ENCODE results near the gene FAM120A. TPM values are rescaled to one million over a fixed set of nuclear protein-coding genes. Genes with fewer than 3 reads are reported as not detected.

Gene FAM120A
- total and polyA plus RNA-seq, 4 donors = 28.3 to 91.0 (median 50.3) TPM

- 84% methylated on average over 10 of the region's 10 CpGs for WGBS
- DNase-seq (ENCODE audit: low spot score) = no peak
These were observed 28.4 kb upstream of the FAM120A start for GRCh38 chr9:93422977-93423616.

GRCh38 chr9:93427655-93428379, 23.7 kb upstream of the FAM120A start:
- Histone ChIP-seq H3K9ac (ENCODE audit: low read depth in 1 of 2, low read length in 2 of 2) (no peak overlapping the region), H3K27me3 (ENCODE audit: control insufficient read depth in 4 of 4, insufficient read depth in 4 of 4, low read length in 3 of 4) (no peaks in the 10 kb centered on the region), H3K36me3 (ENCODE audit: control insufficient read depth in 4 of 4, insufficient read depth in 3 of 4, low read depth in 1 of 4, low read length in 3 of 4) (no peaks in the 10 kb centered on the region), H3K4me3 (ENCODE audit: low read depth in 1 of 3, low read length in 3 of 3) (no peak overlapping the region), H3K4me1 (ENCODE audit: control insufficient read depth in 4 of 4, insufficient read depth in 4 of 4, low read length in 3 of 4) (peaks cover 0 to 2% (median 0%) of the 10 kb centered on the region in 4 donors), H3K27ac (ENCODE audit: low read depth in 1 of 2, low read length in 2 of 2) (no peak overlapping the region), H3K9me3 (ENCODE audit: control insufficient read depth in 4 of 4, low read length in 3 of 4) (peaks cover 0 to 4% (median 0%) of the 10 kb centered on the region in 4 donors)
- no peak for DNase-seq (ENCODE audit: low spot score)
- TF ChIP-seq ATF3 (IDR thresholded peaks at IDR 0.05) (no peak), HNF4A (conservative IDR thresholded peaks at IDR 0.05) (no peak), CTCF (IDR thresholded peaks at IDR 0.05; ENCODE audit: low read depth, low read length, missing input control) (no peak), ZBTB33 (IDR thresholded peaks at IDR 0.05) (no peak), RAD21 (IDR thresholded peaks at IDR 0.05) (no peak), FOXA1 (IDR thresholded peaks at IDR 0.05) (no peak), JUND (IDR thresholded peaks at IDR 0.05) (no peak), SP1 (IDR thresholded peaks at IDR 0.05) (no peak), TAF1 (conservative IDR thresholded peaks at IDR 0.05) (no peak), MAX (IDR thresholded peaks at IDR 0.05) (no peak), FOXA2 (IDR thresholded peaks at IDR 0.05) (no peak)
- WGBS = 86% methylated on average over 5 of the region's 5 CpGs

More at GRCh38 chr9:93422977-93423616, 28.4 kb upstream of the FAM120A start:
- H3K4me1 ChIP-seq (ENCODE audit: control insufficient read depth in 4 of 4, insufficient read depth in 4 of 4, low read length in 3 of 4) = no peaks in the 10 kb centered on the region
- H3K9me3 ChIP-seq (ENCODE audit: control insufficient read depth in 4 of 4, low read length in 3 of 4) = peaks cover 0 to 5% (median 2%) of the 10 kb centered on the region in 4 donors
- no peak overlapping the region for H3K9ac ChIP-seq (ENCODE audit: low read depth in 1 of 2, low read length in 2 of 2)
- no peaks in the 10 kb centered on the region for H3K27me3 ChIP-seq (ENCODE audit: control insufficient read depth in 4 of 4, insufficient read depth in 4 of 4, low read length in 3 of 4)
- H3K27ac ChIP-seq (ENCODE audit: low read depth in 1 of 2, low read length in 2 of 2) = no peak overlapping the region
- H3K36me3 ChIP-seq (ENCODE audit: control insufficient read depth in 4 of 4, insufficient read depth in 3 of 4, low read depth in 1 of 4, low read length in 3 of 4) = no peaks in the 10 kb centered on the region
- no peak overlapping the region for H3K4me3 ChIP-seq (ENCODE audit: low read depth in 1 of 3, low read length in 3 of 3)
- no peak for TF ChIP-seq SP1 (IDR thresholded peaks at IDR 0.05)
- TF ChIP-seq HNF4G (IDR thresholded peaks at IDR 0.05) = no peak
- TF ChIP-seq HNF4A (conservative IDR thresholded peaks at IDR 0.05) = no peak
- TF ChIP-seq RXRA (IDR thresholded peaks at IDR 0.05) = no peak
- TF ChIP-seq GABPA (IDR thresholded peaks at IDR 0.05 in 1 of 2, conservative IDR thresholded peaks at IDR 0.05 in 1 of 2) = no peak
- no peak for TF ChIP-seq ATF3 (IDR thresholded peaks at IDR 0.05)
- TF ChIP-seq CTCF (IDR thresholded peaks at IDR 0.05; ENCODE audit: low read depth, low read length, missing input control) = no peak
